Measurements from ENCODE around the gene PIGP. TPM values are rescaled to one million over a fixed set of nuclear protein-coding genes. Genes with fewer than 3 reads are reported as not detected.
"Not testable (repeated sequence)": the region's sequence is repeated elsewhere in the genome, so short reads cannot be mapped to it uniquely, and the experiment has no call there.

PIGP gene
- polyA plus RNA-seq (ENCODE audit: low read depth in 6 of 6): 10 to 100 TPM; 30.6 to 58.7 (median 36.7) TPM

GRCh38 chr21:37072988-37073416 lies at the start of gene PIGP, which contains the start of gene TTC3:
PIGP (minus strand) TSS chr21:37073071; CDS start chr21:37072515, 556 bp downstream.
TTC3 (plus strand) TSS chr21:37073254; CDS start chr21:37087258, 14,004 bp downstream.
- ATAC-seq (ENCODE audit: low read depth in 2 of 2) (peak; percentile 54 to 59), DNase-seq (peak; percentile 98)
- peaks cover 4 to 8% of the 10 kb centered on the region in 2 donors for H3K36me3 Mint-ChIP-seq
- H3K27me3 Mint-ChIP-seq: peaks cover 0 to 4% (median 0%) of the 10 kb centered on the region in 3 donors
- no peaks in the 10 kb centered on the region for H3K9me3 Mint-ChIP-seq
- H3K4me1 Mint-ChIP-seq: peaks cover 28 to 52% (median 48%) of the 10 kb centered on the region in 3 donors
- peak within 1 kb of the TSS; percentile 85 to 99 (median 94) for H3K4me3 Mint-ChIP-seq
- peak within 1 kb of the TSS; percentile 98 to 100 (median 100) for H3K27ac Mint-ChIP-seq

GRCh38 chr21:37119421-37120218 lies 46.7 kb upstream of the PIGP start:
- Mint-ChIP-seq H3K36me3 (peaks cover 19 to 29% of the 10 kb centered on the region in 2 donors), H3K4me3 (no peak overlapping the region), H3K9me3 (no peaks in the 10 kb centered on the region), H3K27ac (peak overlapping the region in 5 of 6 donors; percentile 33 to 87 (median 62)), H3K4me1 (peaks cover 0 to 8% (median 3%) of the 10 kb centered on the region in 3 donors), H3K27me3 (no peaks in the 10 kb centered on the region)
- no peak for ATAC-seq (ENCODE audit: low read depth in 2 of 2)
- no peak for DNase-seq

- H3K36me3 Mint-ChIP-seq: peaks cover 19 to 29% of the 10 kb centered on the region in 2 donors
- DNase-seq (no peak), ATAC-seq (ENCODE audit: low read depth in 2 of 2) (no peak)
- H3K4me1 Mint-ChIP-seq: peaks cover 0 to 8% (median 3%) of the 10 kb centered on the region in 3 donors
- H3K27ac Mint-ChIP-seq: peak overlapping the region in 4 of 6 donors; percentile 27 to 62 (median 30)
- no peaks in the 10 kb centered on the region for H3K27me3 Mint-ChIP-seq
- no peaks in the 10 kb centered on the region for H3K9me3 Mint-ChIP-seq
- no peak overlapping the region for H3K4me3 Mint-ChIP-seq
These were observed 45.4 kb upstream of the PIGP start for GRCh38 chr21:37118187-37118826.

- ATAC-seq (ENCODE audit: low read depth in 2 of 2): no peak
- DNase-seq: no peak
- H3K27me3 Mint-ChIP-seq: no peaks in the 10 kb centered on the region
- H3K27ac Mint-ChIP-seq: no peak overlapping the region
- peaks cover 8 to 22% of the 10 kb centered on the region in 2 donors for H3K36me3 Mint-ChIP-seq
- peaks cover 0 to 3% (median 0%) of the 10 kb centered on the region in 7 donors for H3K9me3 Mint-ChIP-seq
- peaks cover 0 to 8% (median 0%) of the 10 kb centered on the region in 3 donors for H3K4me1 Mint-ChIP-seq
- H3K4me3 Mint-ChIP-seq: no peak overlapping the region
These were observed 44.3 kb upstream of the PIGP start for GRCh38 chr21:37117204-37117603.

- H3K27me3 Mint-ChIP-seq; DNase-seq; H3K27ac Mint-ChIP-seq; H3K4me3 Mint-ChIP-seq; ATAC-seq (ENCODE audit: low read depth in 2 of 2); H3K4me1 Mint-ChIP-seq; H3K9me3 Mint-ChIP-seq: not testable (repeated sequence)
- H3K36me3 Mint-ChIP-seq: peaks cover 8 to 22% of the 10 kb centered on the region in 2 donors
These were observed 43.6 kb upstream of the PIGP start for GRCh38 chr21:37116459-37116858.

GRCh38 chr21:37114301-37114700 lies 41.4 kb upstream of the PIGP start:
- H3K36me3 Mint-ChIP-seq: peaks cover 0 to 13% of the 10 kb centered on the region in 2 donors
- H3K27ac Mint-ChIP-seq: peak overlapping the region in 1 of 6 donors; percentile 87
- H3K27me3 Mint-ChIP-seq; DNase-seq; H3K4me3 Mint-ChIP-seq; H3K4me1 Mint-ChIP-seq; H3K9me3 Mint-ChIP-seq; ATAC-seq (ENCODE audit: low read depth in 2 of 2): not testable (repeated sequence)

GRCh38 chr21:37111029-37111428 lies 38.2 kb upstream of the PIGP start:
- H3K4me3 Mint-ChIP-seq; H3K27ac Mint-ChIP-seq; ATAC-seq (ENCODE audit: low read depth in 2 of 2); H3K4me1 Mint-ChIP-seq; H3K27me3 Mint-ChIP-seq; H3K9me3 Mint-ChIP-seq; DNase-seq: not testable (repeated sequence)
- peaks cover 8 to 13% of the 10 kb centered on the region in 2 donors for H3K36me3 Mint-ChIP-seq

GRCh38 chr21:37106998-37107397 lies 34.1 kb upstream of the PIGP start:
- ATAC-seq (ENCODE audit: low read depth in 2 of 2): no peak
- H3K9me3 Mint-ChIP-seq: peaks cover 3 to 8% (median 6%) of the 10 kb centered on the region in 7 donors
- no peak for DNase-seq
- peaks cover 0 to 10% (median 6%) of the 10 kb centered on the region in 3 donors for H3K4me1 Mint-ChIP-seq
- H3K36me3 Mint-ChIP-seq: peaks cover 14 to 17% of the 10 kb centered on the region in 2 donors
- no peaks in the 10 kb centered on the region for H3K27me3 Mint-ChIP-seq
- H3K27ac Mint-ChIP-seq: peak overlapping the region in 1 of 6 donors; percentile 40
- H3K4me3 Mint-ChIP-seq: no peak overlapping the region

GRCh38 chr21:37102746-37103145 lies 29.9 kb upstream of the PIGP start:
- peak overlapping the region in 1 of 6 donors; percentile 42 for H3K27ac Mint-ChIP-seq
- H3K36me3 Mint-ChIP-seq: peaks cover 7 to 10% of the 10 kb centered on the region in 2 donors
- DNase-seq: not testable (repeated sequence)

GRCh38 chr21:37101384-37101783 lies 28.5 kb upstream of the PIGP start:
- Mint-ChIP-seq H3K36me3 (peaks cover 7 to 14% of the 10 kb centered on the region in 2 donors), H3K27ac (peak overlapping the region in 3 of 6 donors; percentile 7 to 63 (median 44)), H3K9me3 (peaks cover 0 to 5% (median 0%) of the 10 kb centered on the region in 7 donors), H3K4me3 (no peak overlapping the region), H3K27me3 (no peaks in the 10 kb centered on the region), H3K4me1 (peaks cover 0 to 6% (median 0%) of the 10 kb centered on the region in 3 donors)
- DNase-seq: no peak
- no peak for ATAC-seq (ENCODE audit: low read depth in 2 of 2)

More at GRCh38 chr21:37102746-37103145, 29.9 kb upstream of the PIGP start:
- H3K4me3 Mint-ChIP-seq: peak overlapping the region in 1 of 8 donors; percentile 19
- H3K4me1 Mint-ChIP-seq; H3K27me3 Mint-ChIP-seq; ATAC-seq (ENCODE audit: low read depth in 2 of 2); H3K9me3 Mint-ChIP-seq: not testable (repeated sequence)

- peak overlapping the region in 2 of 6 donors; percentile 19 to 71 for H3K27ac Mint-ChIP-seq
These were observed 27.4 kb upstream of the PIGP start for GRCh38 chr21:37100316-37100715.

GRCh38 chr21:37098751-37099150 lies 25.9 kb upstream of the PIGP start:
- DNase-seq: no peak
- Mint-ChIP-seq H3K27ac (no peak overlapping the region), H3K27me3 (no peaks in the 10 kb centered on the region), H3K36me3 (peaks cover 3 to 16% of the 10 kb centered on the region in 2 donors), H3K4me3 (no peak overlapping the region), H3K4me1 (peaks cover 0 to 3% (median 0%) of the 10 kb centered on the region in 3 donors), H3K9me3 (peaks cover 0 to 2% (median 0%) of the 10 kb centered on the region in 7 donors)
- no peak for ATAC-seq (ENCODE audit: low read depth in 2 of 2)

More at GRCh38 chr21:37100316-37100715, 27.4 kb upstream of the PIGP start:
- peaks cover 7 to 16% of the 10 kb centered on the region in 2 donors for H3K36me3 Mint-ChIP-seq
- no peak overlapping the region for H3K4me3 Mint-ChIP-seq
- H3K9me3 Mint-ChIP-seq: peaks cover 0 to 5% (median 0%) of the 10 kb centered on the region in 7 donors
- H3K27me3 Mint-ChIP-seq: no peaks in the 10 kb centered on the region
- DNase-seq (no peak), ATAC-seq (ENCODE audit: low read depth in 2 of 2) (no peak)
- peaks cover 0 to 6% (median 0%) of the 10 kb centered on the region in 3 donors for H3K4me1 Mint-ChIP-seq

- no peaks in the 10 kb centered on the region for H3K4me1 Mint-ChIP-seq
- no peaks in the 10 kb centered on the region for H3K27me3 Mint-ChIP-seq
- H3K36me3 Mint-ChIP-seq: peaks cover 0 to 24% of the 10 kb centered on the region in 2 donors
- no peaks in the 10 kb centered on the region for H3K9me3 Mint-ChIP-seq
- H3K27ac Mint-ChIP-seq: no peak overlapping the region
- ATAC-seq (ENCODE audit: low read depth in 2 of 2) (no peak), DNase-seq (no peak)
- no peak overlapping the region for H3K4me3 Mint-ChIP-seq
These were observed 22.9 kb upstream of the PIGP start for GRCh38 chr21:37095821-37096220.
